GM12875 (cell line): ENCODE measurements around the gene COPB1.

Source experiments
- H3K4me3 ChIP-seq: one replicate; pipeline ENCODE4 v1.5.1; 2011; ENCODE audit warnings: low read depth, low read length, control low read depth
- TF ChIP-seq, protein P1 (sequence below): IDR thresholded peaks from 2 replicates; pipeline ENCODE4 v1.5.1; 2011; ENCODE audit warnings: low read depth, mild to moderate bottlenecking, control low read depth, inconsistent platforms, low read length, moderate library complexity, borderline replicate concordance; ENCODE audit not compliant: insufficient read depth

The COPB1 gene

DNA sequence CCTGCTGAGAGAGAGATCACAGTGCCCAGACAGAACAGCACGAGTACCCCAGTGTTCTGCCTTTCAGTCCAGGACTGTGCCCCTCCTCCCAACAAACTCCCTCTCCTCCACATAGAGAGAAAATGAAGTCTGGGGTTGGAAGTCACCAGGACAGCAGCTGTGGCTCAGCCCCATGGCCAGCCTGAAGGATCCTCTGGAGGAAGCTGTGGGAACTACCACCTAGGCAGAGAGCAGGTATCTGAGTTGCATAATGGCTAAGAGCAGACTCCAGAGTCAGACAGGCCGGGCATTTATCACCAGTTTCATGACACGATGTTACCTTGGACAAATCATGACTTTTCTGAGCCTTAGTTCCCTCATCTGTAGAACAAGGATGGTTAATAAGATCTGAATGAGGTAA, 79.4 kb downstream of the COPB1 start:
- TF ChIP-seq, protein P1, sequence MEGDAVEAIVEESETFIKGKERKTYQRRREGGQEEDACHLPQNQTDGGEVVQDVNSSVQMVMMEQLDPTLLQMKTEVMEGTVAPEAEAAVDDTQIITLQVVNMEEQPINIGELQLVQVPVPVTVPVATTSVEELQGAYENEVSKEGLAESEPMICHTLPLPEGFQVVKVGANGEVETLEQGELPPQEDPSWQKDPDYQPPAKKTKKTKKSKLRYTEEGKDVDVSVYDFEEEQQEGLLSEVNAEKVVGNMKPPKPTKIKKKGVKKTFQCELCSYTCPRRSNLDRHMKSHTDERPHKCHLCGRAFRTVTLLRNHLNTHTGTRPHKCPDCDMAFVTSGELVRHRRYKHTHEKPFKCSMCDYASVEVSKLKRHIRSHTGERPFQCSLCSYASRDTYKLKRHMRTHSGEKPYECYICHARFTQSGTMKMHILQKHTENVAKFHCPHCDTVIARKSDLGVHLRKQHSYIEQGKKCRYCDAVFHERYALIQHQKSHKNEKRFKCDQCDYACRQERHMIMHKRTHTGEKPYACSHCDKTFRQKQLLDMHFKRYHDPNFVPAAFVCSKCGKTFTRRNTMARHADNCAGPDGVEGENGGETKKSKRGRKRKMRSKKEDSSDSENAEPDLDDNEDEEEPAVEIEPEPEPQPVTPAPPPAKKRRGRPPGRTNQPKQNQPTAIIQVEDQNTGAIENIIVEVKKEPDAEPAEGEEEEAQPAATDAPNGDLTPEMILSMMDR = no peak
- H3K4me3 ChIP-seq = no peak overlapping the region

DNA sequence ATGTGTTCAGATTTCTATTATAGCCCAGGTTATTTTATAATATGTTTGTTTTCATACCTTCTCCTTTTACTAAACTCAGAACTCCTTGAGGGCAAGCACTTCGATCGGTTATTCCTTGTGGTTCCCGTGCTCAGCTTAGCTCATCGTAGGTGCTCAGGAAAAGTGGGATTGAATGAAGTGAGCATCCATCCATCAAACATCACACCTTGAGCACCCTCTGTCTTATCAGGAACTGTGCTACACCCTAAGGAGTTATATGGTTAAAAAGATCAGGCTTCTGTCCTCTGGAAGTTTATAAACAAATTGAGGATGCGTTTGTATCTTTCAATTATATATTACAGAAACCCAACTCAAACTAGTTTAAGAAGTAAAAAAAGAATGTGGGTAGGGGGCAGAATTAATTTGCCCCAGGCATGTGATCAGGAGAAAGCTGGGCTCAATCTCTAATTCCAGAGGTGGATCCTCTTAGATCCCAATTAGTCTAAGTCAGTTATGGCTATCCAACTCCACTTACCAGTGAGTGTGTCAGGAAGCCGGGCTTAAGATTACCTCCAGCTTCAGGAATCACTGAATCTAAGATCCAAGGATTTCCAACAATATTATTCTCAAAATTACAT, 80.7 kb downstream of the COPB1 start:
- H3K4me3 ChIP-seq = no peak overlapping the region
- TF ChIP-seq, protein P1 = peak; percentile 40; the same call in 1 of the 2 replicates

DNA sequence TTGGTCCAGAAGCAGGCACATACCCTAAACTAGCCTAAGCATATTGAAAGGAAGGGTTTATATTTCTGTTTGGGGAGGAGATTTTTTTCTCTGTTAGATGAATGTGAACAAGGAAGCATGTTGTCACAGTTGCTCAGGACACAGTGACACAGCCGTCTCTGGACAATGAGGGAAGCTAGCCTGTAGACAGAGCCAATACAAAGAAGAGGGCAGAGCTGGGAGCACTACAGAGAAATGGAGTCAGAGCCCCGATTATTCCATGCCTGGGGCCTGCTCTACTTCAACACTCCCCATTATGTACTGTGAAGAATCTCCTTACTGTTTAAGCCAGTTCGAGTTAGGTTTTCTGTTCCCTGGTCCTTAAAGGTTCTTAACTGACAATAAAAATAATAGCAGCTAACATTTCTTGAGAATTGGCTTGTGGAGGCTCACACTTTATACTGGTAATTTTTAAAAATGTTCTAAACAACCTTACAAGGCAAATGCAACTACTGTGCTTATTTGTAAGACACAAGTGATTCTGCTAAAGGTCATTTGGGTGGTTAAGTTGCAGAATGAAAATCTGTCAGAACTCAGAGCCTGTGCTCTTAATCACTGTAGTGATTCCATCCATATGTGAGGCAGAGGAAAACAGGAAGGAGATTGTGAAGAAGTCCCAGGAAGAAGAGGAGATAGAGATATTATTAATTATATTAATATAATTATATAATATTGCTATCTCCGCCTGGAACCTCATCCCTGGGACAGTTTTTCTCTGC, 81.8 kb downstream of the COPB1 start:
- no peak overlapping the region for H3K4me3 ChIP-seq
- TF ChIP-seq, protein P1 = no peak

DNA sequence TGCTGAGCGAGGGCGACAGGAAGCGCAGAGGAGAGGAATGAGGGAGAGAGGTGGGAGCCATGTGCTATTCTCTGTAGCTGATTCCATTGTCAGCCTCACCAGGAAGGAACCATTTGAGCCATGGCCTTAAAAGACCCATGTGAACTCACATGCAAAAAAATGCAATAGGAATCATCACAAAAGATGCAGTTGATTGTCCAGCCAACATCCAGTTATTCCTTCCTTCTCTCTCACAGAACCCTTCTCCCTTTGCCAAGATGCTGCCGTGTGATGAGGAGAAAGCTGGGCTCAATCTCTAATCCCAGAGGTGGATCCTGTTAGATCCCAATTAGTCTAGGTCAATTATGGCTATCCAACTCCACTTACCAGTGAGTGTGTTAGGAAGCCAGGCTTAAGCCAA, 82.4 kb downstream of the COPB1 start:
- TF ChIP-seq, protein P1 = no peak
- H3K4me3 ChIP-seq = no peak overlapping the region

DNA sequence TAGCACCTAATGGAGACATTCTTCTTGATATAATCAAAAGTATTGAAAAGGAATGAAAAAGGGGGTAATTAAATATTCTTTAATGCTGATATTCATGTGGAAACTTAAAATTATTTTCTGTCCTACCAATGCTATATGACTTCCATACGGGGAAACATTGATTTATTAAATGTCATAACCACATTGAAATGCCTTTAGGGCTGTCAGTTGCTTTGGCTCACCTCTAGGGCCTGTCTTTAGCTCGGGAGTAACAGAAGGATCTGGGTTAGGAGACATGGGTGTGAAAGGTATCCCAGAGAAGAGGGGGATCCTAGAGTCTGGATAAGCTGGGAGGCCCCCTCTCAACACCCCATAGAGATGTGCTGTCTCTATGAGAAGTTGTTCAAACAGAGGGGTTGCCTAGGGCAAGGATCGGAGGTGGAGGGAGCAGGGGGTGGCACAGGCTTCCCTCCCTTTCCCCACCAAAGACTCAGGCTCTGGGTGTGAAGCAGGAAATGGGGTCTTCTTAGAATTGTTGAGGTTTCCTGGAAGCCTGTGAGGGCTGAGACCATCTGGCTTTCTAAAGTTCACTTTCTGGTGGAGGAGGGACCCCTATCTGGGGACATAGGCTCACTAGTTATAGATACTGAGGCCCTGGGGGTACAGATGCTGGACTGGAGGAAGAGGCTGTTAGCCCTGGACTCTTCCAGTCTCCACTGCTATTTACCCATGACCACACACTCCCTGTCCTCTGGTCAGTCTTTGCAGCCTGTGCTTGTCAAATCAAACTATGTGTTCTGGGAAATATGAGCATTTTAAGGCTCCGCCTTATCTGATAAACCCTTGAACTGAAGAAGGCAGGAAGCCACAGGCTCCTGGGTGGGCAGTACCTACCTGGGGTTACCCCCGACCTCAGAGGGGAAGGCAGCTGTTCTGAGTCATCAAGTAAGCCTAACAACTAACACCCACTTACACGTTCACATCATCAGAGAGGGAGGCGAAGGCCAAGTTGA, 84.8 kb downstream of the COPB1 start:
- H3K4me3 ChIP-seq = no peak overlapping the region
- TF ChIP-seq, protein P1 = no peak

DNA sequence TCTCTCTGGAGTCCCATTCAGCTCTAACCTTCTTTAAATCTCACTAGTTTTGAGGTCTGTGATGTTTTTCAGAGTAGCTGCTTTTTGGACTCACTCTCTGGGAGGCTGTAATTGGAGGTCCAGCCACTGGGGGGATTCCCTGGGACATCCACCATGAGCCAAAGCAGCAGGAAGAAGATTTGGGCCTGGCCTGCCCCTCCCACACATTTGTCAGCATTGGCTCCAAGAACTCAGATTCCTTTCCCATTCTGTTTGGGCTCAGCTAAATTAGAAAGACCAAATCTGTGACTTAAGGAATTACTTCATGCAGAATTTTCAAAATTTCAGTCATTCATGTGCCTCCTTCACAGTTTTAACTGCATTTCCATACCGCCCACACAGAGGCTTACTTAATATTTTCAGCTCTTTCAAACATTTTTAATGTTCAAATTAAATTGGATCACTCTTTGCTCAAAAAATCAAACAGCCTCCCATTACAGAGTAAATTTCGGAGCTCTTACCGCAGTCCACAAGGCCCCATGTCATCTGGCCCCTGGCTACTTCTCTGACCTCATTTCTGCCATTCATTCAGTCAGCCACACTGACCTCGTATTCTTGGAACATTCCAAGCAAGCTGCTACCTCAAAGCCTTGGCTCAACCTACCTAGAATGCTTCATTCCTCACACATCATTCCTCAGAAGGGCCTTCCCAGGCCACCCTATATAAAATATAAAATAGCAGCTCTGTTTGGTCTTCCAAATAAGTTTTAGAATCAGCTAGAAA, 86.1 kb downstream of the COPB1 start:
- TF ChIP-seq, protein P1 = peak; percentile 27; the same call in 1 of the 2 replicates
- H3K4me3 ChIP-seq = no peak overlapping the region
